GM06990 (cell line): ENCODE measurements around the gene CACHD1.

Source experiments
- DNase-seq: peaks from one replicate; pipeline ENCODE4 v3.0.0-alpha.2; 2011; ENCODE audit not compliant: insufficient read length; ENCODE audit errors: extremely low read depth
- H3K27me3 ChIP-seq: replicated peaks from 2 replicates; pipeline ENCODE4 v1.6.0; 2011; ENCODE audit warnings: low read length; ENCODE audit not compliant: control insufficient read depth, insufficient read depth
- H3K36me3 ChIP-seq: 2 replicates; pipeline ENCODE4 v1.5.1; 2011; ENCODE audit warnings: low read length; ENCODE audit not compliant: control insufficient read depth, insufficient read depth
- H3K4me3 ChIP-seq: replicated peaks from 2 replicates; pipeline ENCODE4 v1.5.1; 2011; ENCODE audit warnings: low read depth, mild to moderate bottlenecking, control low read depth, low read length
- CTCF ChIP-seq: IDR thresholded peaks from 2 replicates; pipeline ENCODE4 v1.5.1; 2011; ENCODE audit warnings: low read length, control low read depth, mild to moderate bottlenecking, inconsistent platforms; ENCODE audit not compliant: insufficient read depth, poor library complexity, severe bottlenecking

Gene CACHD1

GRCh38 chr1:64703600-64703999 is 233.7 kb downstream of the CACHD1 start:
- Histone ChIP-seq H3K36me3 (no peaks in the 10 kb centered on the region), H3K27me3 (no peaks in the 10 kb centered on the region), H3K4me3 (no peak overlapping the region)
- DNase-seq, result no peak
- TF ChIP-seq CTCF, result no peak

- H3K27me3 ChIP-seq, result no peaks in the 10 kb centered on the region
- no peaks in the 10 kb centered on the region for H3K36me3 ChIP-seq
- no peak for TF ChIP-seq CTCF
- no peak for DNase-seq
- no peak overlapping the region for H3K4me3 ChIP-seq
Measured at GRCh38 chr1:64705591-64705990, 235.7 kb downstream of the CACHD1 start.

- Histone ChIP-seq H3K36me3 (no peaks in the 10 kb centered on the region), H3K27me3 (no peaks in the 10 kb centered on the region), H3K4me3 (no peak overlapping the region)
- TF ChIP-seq CTCF, result no peak
- DNase-seq, result no peak
Measured at GRCh38 chr1:64711266-64711665, 241.3 kb downstream of the CACHD1 start.

GRCh38 chr1:64712049-64712448 is 242.1 kb downstream of the CACHD1 start:
- H3K4me3 ChIP-seq, result no peak overlapping the region
- no peaks in the 10 kb centered on the region for H3K27me3 ChIP-seq
- no peaks in the 10 kb centered on the region for H3K36me3 ChIP-seq
- no peak for TF ChIP-seq CTCF
- DNase-seq, result no peak

- DNase-seq, result no peak
- Histone ChIP-seq H3K4me3 (no peak overlapping the region), H3K36me3 (no peaks in the 10 kb centered on the region), H3K27me3 (no peaks in the 10 kb centered on the region)
- TF ChIP-seq CTCF, result no peak
Measured at GRCh38 chr1:64715186-64715585, 245.3 kb downstream of the CACHD1 start.

GRCh38 chr1:64721135-64721534 is 251.2 kb downstream of the CACHD1 start:
- no peak for DNase-seq
- Histone ChIP-seq H3K4me3 (no peak overlapping the region), H3K27me3 (no peaks in the 10 kb centered on the region; the same call in 1 of the 2 replicates), H3K36me3 (no peaks in the 10 kb centered on the region)
- TF ChIP-seq CTCF, result no peak
